ENCODE results near the gene MAGT1.

GRCh38 chrX:77918568-77918967 lies 23.3 kb upstream of the MAGT1 start:
- TF ChIP-seq CTCF (conservative IDR thresholded peaks at IDR 0.05) = no peak
- no peak for TF ChIP-seq ZFX (IDR thresholded peaks at IDR 0.05)
